K562 (cell line): ENCODE data around the gene MXD3.

ENCODE experiments used
- CBX2 ChIP-seq: fragments of 200-600 bp; sonication (generic); IDR thresholded peaks from one replicate; pipeline ENCODE4 v1.6.1; 2012; ENCODE audit warnings: mild to moderate bottlenecking, low read length, inconsistent platforms; ENCODE audit not compliant: insufficient read depth, poor library complexity, severe bottlenecking
- EZH2 ChIP-seq: IDR thresholded peaks from 2 replicates; pipeline ENCODE4 v1.6.1; 2012; ENCODE audit warnings: low read depth, mild to moderate bottlenecking, inconsistent platforms, low read length, borderline replicate concordance

DNA sequence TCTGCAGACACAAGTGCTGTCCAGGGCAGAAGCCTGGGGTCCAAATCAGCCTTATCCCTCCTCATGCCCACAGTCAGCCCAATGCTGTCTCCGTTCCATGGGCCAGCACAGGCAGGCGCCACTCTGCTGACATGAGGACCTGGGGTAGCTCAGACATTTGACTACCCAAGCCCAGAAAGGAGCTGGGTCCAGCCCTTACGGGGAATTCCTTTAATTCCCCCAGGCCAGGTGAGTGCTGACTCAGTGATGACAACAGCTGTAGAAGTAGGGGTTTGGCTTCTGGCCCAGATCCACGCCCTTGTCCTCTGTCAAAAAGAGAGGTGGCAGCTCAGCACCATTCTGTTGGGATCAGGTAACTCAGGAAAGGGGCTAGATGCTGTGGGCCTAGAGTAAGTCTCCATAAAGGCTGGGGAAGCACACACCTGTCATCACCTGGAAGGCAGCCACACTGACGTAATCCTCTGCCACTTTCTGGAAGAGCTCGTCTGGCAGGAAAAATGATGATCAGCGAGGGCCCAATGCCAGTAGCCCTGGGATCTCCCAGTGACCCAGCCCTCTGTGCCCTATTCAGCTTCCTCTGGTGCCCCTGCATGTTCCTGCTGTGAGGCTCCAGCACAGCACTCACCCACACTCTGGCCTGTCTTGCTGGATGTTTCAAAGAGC, 10.1 kb downstream of the MXD3 start:
- TF ChIP-seq EZH2, result no peak
- no peak for TF ChIP-seq CBX2
